Upper lobe of left lung (tissue), 4 donors: Measurements from ENCODE around the gene HTR3D.
"Not testable (repeated sequence)": the region's sequence is repeated elsewhere in the genome, so short reads cannot be mapped to it uniquely, and the experiment has no call there.

Source experiments
- EP300 ChIP-seq, 4 donors: sonication (generic); formaldehyde crosslinking; IDR thresholded peaks; one replicate each; pipeline ENCODE4 v1.5.1; 2017; ENCODE audit warnings: antibody characterized with exemption in 4 of 4, control low read depth in 2 of 4
- POLR2A ChIP-seq, 4 donors: fragments of 450-650 bp; IDR thresholded peaks; one replicate each; pipeline ENCODE4 v1.5.1; 2016 to 2017; ENCODE audit warnings: antibody characterized with exemption in 4 of 4, mild to moderate bottlenecking in 2 of 4

GRCh38 chr3:184028275-184028890 lies 3.2 kb upstream of the HTR3D start:
- TF ChIP-seq EP300, POLR2A (IDR thresholded peaks at IDR 0.05): not testable (repeated sequence)
